AG04450 (cell line): ENCODE results near the gene SMTNL2. TPM values are rescaled to one million over a fixed set of nuclear protein-coding genes. Genes with fewer than 3 reads are reported as not detected.
"Not testable (repeated sequence)": the region's sequence is repeated elsewhere in the genome, so short reads cannot be mapped to it uniquely, and the experiment has no call there.

Experiments used
- CTCF ChIA-PET: fragments of 300-600, 350-600 bp; formaldehyde crosslinking; extraction: SDS; loops from one replicate; lab custom pipeline; 2022; ENCODE audit warnings: antibody characterized with exemption, inconsistent platforms; lab: Charles Lee
- POLR2A ChIA-PET: fragments of 350-600 bp; formaldehyde crosslinking; extraction: SDS; loops from one replicate; lab custom pipeline; 2021; ENCODE audit warnings: antibody characterized with exemption, inconsistent platforms; lab: Yijun Ruan, JAX
- DNase-seq: peaks from one replicate; pipeline ENCODE4 v3.0.0-alpha.2; 2011; ENCODE audit warnings: low read depth, low spot score
- H3K27ac ChIP-seq: one replicate; pipeline ENCODE4 v1.5.1; 2012; ENCODE audit warnings: low read depth, low read length, control low read depth
- H3K27me3 ChIP-seq: one replicate; pipeline ENCODE4 v1.6.0; 2012; ENCODE audit warnings: low read length; ENCODE audit not compliant: control insufficient read depth, insufficient read depth
- H3K4me3 ChIP-seq: 2 replicates; pipeline ENCODE4 v1.5.1; 2011; ENCODE audit warnings: mild to moderate bottlenecking, low read depth, low read length, control low read depth
- H3K9me3 ChIP-seq: 2 replicates; pipeline ENCODE4 v1.5.1; 2012; ENCODE audit warnings: low read length; ENCODE audit not compliant: control insufficient read depth, insufficient read depth
- polyA plus RNA-seq: library from polyadenylated mRNA; depleted of rRNA; stranded (reverse); fragments of >200 nt; gene quantifications from 2 replicates; pipeline ENCODE4 v1.2.3, GENCODE V29; 2011
- TF ChIP-seq, protein P1 (sequence below): IDR thresholded peaks from 2 replicates; pipeline ENCODE4 v1.5.1; 2011; ENCODE audit warnings: low read depth, low read length, control low read depth, inconsistent platforms

Gene SMTNL2
- polyA plus RNA-seq, 1 experiment: 0.04 TPM

- TF ChIP-seq, protein P1, sequence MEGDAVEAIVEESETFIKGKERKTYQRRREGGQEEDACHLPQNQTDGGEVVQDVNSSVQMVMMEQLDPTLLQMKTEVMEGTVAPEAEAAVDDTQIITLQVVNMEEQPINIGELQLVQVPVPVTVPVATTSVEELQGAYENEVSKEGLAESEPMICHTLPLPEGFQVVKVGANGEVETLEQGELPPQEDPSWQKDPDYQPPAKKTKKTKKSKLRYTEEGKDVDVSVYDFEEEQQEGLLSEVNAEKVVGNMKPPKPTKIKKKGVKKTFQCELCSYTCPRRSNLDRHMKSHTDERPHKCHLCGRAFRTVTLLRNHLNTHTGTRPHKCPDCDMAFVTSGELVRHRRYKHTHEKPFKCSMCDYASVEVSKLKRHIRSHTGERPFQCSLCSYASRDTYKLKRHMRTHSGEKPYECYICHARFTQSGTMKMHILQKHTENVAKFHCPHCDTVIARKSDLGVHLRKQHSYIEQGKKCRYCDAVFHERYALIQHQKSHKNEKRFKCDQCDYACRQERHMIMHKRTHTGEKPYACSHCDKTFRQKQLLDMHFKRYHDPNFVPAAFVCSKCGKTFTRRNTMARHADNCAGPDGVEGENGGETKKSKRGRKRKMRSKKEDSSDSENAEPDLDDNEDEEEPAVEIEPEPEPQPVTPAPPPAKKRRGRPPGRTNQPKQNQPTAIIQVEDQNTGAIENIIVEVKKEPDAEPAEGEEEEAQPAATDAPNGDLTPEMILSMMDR: no peak
- Histone ChIP-seq H3K27me3 (peaks cover 48% of the 10 kb centered on the region), H3K9me3 (no peaks in the 10 kb centered on the region), H3K4me3 (no peak overlapping the region), H3K27ac (no peak overlapping the region)
- ChIA-PET POLR2A (no interaction called here), CTCF (interaction anchor here (0.5 to 2.6 kb wide), 2 partner anchors 26 to 395 kb away, joined by 3 to 12 read pairs; no protein-coding TSS in a partner anchor)
- DNase-seq: no peak
These were observed 8.7 kb downstream of the SMTNL2 start for GRCh38 chr17:4593021-4593421.

GRCh38 chr17:4594406-4594805 is 10.1 kb downstream of the SMTNL2 start:
- CTCF ChIA-PET: interaction anchor here (2.6 kb wide), 1 partner anchor 28 kb away, joined by 12 read pairs; no protein-coding TSS in a partner anchor
- no peak overlapping the region for H3K27ac ChIP-seq
- peaks cover 49% of the 10 kb centered on the region for H3K27me3 ChIP-seq
- no peak for DNase-seq
- H3K4me3 ChIP-seq: no peak overlapping the region
- TF ChIP-seq, protein P1: no peak
- POLR2A ChIA-PET: no interaction called here
- no peaks in the 10 kb centered on the region; the same call in 1 of the 2 replicates for H3K9me3 ChIP-seq

GRCh38 chr17:4594931-4595684 is 10.8 kb downstream of the SMTNL2 start:
- ChIA-PET CTCF (interaction anchor here (2.6 kb wide), 1 partner anchor 28 kb away, joined by 12 read pairs; no protein-coding TSS in a partner anchor), POLR2A (no interaction called here)
- TF ChIP-seq, protein P1: peak; percentile 15; the same call in 1 of the 2 replicates
- peaks cover 54% of the 10 kb centered on the region for H3K27me3 ChIP-seq
- no peak overlapping the region for H3K4me3 ChIP-seq
- no peaks in the 10 kb centered on the region; the same call in 1 of the 2 replicates for H3K9me3 ChIP-seq
- DNase-seq: no peak
- no peak overlapping the region for H3K27ac ChIP-seq

DNA sequence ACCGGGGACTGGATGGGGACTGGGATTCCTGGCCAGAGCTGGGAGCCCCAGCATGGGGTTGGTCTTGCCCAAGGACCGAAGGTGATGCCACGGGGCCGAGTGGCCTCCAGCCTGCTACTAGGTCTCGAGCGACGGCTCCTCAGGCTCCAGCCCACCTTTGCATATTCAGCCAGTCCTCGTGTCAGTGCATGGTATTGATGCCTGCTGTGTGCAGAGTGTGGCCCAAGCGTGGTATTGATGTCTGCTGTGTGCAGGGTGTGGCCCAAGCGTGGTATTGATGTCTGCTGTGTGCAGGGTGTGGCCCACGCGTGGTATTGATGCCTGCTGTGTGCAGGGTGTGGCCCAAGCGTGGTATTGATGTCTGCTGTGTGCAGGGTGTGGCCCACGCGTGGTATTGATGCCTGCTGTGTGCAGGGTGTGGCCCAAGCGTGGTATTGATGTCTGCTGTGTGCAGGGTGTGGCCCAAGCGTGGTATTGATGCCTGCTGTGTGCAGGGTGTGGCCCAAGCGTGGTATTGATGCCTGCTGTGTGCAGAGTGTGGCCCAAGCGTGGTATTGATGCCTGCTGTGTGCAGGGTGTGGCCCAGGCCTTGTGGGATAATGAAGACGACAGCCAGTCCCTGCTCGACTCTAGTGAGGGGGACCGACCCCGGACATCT is 11.5 kb downstream of the SMTNL2 start:
- POLR2A ChIA-PET, DNase-seq, H3K9me3 ChIP-seq, H3K27ac ChIP-seq, CTCF ChIA-PET, H3K4me3 ChIP-seq: not testable (repeated sequence)
- peaks cover 55% of the 10 kb centered on the region for H3K27me3 ChIP-seq

DNA sequence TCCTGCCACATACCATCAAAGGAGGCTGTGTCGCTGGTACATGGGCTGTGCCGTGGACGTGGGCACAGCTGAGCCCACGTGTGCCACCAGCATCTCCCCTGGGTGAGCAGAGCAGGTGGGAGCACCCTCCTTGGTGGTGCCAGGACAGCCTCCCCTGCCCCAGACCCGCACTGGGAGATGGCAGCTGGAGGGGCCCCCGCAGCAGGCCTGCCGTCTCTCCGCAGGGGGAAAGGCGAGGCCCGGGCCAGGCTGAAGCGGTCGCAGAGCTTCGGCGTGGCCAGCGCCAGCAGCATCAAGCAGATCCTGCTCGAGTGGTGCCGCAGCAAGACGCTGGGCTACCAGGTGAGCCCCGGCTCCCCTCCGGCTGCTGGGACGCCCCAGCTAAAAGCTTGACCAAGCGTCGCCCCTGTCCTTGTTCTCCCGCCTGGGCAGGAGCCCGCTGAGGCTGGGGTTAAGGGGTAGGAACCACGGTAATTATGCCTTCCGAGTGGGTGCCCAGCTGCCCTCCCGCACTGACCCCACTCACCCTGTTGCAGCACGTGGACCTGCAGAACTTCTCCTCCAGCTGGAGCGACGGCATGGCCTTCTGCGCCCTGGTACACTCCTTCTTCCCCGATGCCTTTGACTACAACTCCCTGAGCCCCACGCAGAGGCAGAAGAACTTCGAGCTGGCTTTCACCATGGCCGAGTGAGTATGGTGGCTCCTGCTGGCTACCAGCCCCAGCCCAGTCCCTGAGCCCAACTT is 12.5 kb downstream of the SMTNL2 start:
- DNase-seq: no peak
- TF ChIP-seq, protein P1: no peak
- Histone ChIP-seq H3K9me3 (no peaks in the 10 kb centered on the region; the same call in 1 of the 2 replicates), H3K27ac (no peak overlapping the region), H3K27me3 (peaks cover 48% of the 10 kb centered on the region), H3K4me3 (no peak overlapping the region)
- POLR2A ChIA-PET: no interaction called here
- CTCF ChIA-PET: interaction anchor here (0.8 to 1.1 kb wide), 2 partner anchors 29 to 32 kb away, joined by 3 read pairs; no protein-coding TSS in a partner anchor
